NCI-H748 treated with DMSO at 0.1 percent for 48 hours (cell line): ENCODE measurements around the gene ARVCF.

ENCODE experiments used
- DNase-seq: peaks from one replicate; lab custom pipeline; 2025; lab: John Stamatoyannopoulos, UW

Gene ARVCF

GRCh38 chr22:19961868-19962245, 54.8 kb downstream of the ARVCF start:
- DNase-seq = no peak

GRCh38 chr22:19961201-19961580, 55.4 kb downstream of the ARVCF start:
- DNase-seq = no peak

GRCh38 chr22:19960491-19961200, 56.0 kb downstream of the ARVCF start:
- DNase-seq = no peak

DNA sequence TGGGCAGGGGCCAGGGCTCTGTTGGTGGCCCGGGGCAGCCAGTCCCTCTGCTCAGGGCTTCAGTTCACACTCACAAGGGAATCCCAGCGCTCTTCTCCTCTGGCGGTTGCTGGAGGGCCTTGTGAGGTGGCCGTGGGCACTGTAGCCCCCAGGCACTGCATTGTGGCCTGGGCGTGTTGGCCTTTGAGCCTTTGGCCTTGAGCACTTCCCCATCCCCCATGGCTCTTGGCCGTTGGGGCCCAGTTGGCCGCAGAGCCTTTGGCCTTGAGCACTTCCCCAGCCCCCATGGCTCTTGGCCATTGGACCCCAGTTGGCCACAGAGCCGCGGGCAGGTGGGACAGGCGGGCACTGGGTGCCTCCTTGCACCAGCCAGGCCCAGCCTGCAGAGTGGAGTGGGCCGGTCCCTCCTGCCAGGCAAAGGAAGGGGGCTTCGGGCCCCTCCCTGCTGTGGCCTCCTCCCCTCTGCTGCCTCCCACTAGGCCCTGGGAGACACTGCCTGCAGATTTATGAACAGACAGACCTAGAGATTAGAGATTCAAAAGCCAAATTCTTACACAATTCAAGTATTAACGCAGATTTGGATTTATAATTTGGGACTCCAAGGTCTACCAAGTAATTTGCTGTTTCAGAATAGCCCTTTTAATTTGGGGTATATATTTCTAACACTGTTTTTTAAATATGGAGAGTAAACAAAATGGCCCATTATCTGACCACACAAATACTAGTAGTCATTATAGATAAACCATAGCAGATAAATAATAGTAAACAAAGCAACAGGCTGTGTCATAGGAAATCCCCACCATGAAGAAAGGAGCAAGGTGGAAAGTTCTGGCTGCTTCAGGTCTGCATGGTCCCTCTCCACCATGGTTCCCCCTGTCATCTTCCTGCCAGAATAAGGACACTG, 56.8 kb downstream of the ARVCF start:
- DNase-seq = no peak

GRCh38 chr22:19959043-19959586, 57.5 kb downstream of the ARVCF start:
- DNase-seq = peak; percentile 9

- DNase-seq = no peak
Measured at GRCh38 chr22:19958083-19959042, 58.3 kb downstream of the ARVCF start.

DNA sequence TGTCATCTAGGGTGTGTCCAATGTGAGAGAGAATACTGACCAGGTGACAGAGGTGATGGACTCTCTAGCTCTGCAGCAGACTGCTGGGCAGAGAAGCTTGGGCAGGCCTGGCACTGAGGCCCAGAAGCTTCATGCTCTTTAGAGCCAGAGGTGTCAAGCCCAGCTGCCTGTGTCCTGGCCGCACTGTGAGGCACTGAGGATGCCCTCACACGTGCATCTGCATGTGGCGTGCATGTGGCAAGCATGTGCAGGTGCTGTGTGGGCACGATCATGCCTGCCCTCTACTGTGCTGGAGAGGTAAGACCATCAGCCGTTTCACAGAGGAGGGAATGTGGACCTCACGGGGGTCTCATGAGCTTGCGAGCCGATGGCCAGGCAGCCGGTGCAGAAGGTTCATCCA, 59.2 kb downstream of the ARVCF start:
- DNase-seq = no peak

DNA sequence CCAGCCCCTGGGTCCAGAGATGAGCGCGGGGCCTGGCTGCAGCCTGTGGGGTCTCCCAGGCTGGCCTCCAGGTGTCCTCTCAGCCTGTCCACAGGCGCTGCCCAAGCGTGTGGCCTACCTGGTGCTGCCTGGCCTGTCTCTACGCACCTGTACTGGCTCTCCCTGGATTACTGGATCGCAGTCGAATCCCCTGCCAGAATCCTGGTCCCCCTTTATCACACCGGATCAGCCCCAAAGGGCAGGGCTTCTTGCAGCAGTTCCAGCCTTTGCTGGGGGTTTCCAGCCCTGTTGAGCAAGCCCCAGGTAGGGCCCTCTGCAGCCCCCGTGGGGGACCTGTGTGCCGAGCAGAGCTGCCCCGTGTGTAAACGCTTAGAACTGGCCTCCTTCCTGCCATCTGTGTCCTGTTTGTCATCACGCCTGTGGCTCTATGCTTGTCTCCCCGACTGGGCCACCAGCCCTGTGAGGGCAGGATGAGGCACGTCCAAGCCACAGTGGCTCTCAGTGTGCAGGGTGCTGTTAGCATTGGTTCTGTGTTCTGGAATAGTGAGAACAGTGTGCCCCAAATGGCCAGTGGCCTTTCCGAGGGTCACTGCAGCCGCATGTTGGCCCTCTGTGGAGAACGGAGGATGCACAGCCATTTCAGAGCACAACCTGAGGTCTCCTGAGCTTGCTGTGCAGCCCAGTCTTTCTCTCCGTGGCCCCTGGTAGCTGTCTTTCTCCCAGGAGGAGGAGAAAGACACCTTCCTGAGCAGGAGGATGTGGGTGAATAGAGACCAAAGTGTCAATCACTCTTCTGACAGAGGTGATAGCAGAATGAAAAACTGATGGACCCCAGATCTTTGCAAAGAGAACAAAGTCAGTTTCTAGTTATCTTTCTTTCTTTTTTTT, 61.1 kb downstream of the ARVCF start:
- DNase-seq = no peak

DNA sequence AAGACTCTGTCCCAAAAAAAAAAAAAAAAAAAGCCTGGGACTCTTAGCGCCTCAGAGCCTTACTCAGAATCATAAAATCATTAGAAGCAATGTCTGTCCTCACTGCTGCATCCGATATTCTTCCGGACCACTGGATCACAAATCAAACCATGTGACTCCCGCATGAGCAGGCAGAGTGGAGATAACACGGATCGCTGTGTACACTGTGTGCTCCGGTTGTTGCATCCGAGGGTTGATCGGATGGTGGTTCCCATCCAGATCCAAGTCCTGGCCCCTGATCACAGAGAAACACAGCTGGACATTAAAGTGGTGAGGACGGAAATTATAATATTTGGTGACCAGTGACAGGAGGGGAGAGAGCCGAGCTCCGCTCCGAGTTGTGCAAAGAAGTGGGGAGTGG, 65.3 kb downstream of the ARVCF start:
- no peak for DNase-seq

DNA sequence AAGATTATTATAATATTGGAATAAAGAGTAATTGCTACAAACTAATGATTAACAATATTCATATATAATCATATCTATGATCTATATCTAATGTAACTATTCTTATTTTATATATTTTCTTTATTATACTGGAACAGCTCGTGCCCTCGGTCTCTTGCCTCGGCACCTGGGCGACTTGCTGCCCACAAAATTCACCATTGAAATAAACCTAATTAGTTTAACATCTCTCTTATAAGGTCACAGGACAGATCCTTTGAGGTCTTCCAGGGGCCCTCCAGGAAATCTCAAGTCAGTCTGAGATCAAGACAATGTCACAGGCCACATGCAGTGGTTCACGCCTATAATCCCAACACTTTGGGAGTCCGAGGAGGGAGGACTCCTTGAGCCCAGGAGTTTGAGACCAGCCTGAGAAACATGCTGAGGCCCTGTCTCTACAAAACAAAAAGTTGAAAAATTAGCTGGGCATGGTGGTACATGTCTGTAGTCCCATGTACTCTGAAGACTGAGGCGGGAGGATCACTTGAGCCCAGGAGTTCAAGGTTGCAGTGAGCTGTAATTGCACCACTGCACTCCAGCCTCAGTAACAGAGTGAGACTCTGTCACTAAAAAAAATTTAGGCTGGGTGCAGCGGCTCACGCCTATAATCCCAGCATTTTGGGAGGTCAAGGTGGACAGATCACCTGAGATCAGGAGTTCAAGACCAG, 68.4 kb downstream of the ARVCF start:
- no peak for DNase-seq

- DNase-seq = no peak
Measured at GRCh38 chr22:19943082-19944026, 73.3 kb downstream of the ARVCF start.

DNA sequence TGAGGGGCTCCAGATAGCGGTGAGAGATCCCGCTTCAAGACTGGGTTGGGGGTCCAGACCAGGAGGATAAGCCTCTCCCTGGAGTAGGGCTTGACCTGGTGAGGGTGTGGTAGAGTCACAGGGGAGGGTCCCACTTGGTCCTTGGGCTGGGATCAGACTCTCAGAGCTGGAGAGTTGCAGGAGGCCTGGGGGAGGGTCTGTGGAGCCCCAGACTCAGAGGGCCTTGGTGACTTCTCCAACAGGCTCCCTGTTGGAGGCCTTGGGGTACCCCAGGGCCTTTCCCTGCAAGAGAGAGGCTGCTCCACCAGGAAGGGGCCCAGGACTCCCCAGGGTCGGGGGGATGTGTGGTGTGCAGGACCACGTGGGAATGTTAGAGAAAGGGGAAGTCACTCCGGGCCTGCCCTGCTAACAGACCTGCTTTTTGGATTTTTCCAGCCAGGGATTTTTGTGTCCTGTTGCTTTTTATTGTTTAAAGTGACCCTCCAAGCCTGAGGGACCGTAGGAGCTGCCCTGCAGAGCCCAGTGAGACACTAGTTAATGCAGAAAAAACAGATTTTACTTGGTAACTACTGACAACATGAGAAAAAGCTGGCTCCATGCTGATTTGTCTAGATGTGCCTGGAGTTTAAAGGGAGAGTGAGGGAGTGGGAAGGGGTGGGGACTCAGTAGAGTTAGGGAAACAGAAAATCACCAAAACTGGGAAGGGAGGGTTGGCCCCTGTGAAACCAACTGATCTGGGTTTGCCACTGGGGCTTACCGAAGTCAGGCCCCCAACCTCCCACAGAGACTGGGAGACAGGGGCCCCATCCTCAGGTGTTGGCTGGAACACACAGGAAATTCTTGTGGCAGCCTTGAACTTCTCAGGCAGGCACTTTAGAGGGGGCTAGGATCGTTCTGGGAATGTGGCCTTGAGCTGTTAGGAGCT, 74.2 kb downstream of the ARVCF start:
- DNase-seq = no peak

DNA sequence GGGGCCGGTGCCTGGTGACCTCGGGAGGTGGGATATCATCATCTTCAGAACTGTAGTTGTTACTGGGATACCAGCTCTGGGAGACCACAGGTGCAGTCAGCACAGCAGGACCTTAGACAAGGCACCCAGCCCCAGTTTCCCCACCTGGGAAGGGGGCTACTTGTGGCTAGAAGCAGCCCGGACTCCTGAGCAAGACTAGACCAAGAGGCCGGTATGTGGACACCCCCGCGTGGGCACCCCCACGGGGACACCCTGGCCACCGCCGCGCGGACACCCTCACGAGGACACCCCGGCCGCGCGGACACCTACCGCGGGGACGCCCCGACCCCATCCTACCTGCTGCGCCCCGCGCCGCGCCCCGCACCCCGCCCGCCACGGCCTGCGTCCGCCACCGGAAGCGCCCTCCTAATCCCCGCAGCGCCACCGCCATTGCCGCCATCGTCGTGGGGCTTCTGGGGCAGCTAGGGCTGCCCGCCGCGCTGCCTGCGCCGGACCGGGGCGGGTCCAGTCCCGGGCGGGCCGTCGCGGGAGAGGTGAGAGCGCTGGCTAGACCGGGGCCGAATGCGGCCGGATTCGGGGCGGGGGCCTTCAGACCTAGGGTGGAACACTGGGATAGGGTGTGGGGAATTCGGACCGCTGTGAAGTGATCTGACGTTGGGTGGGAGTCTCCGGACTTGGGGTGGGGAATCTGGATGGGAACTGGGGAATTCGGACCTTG, 75.1 kb downstream of the ARVCF start, which contains the start of the genes COMT and TXNRD2:
Gene COMT, plus strand, starts transcription at position 408 of the 718 bp plus-strand sequence. CDS start 20,755 bp downstream, outside the sequence.
Gene TXNRD2, minus strand, starts transcription at position 454 of the 718 bp plus-strand sequence. Its CDS starts 15 bp downstream, at position 439.
- no peak for DNase-seq

- DNase-seq = no peak
Measured at GRCh38 chr22:19940536-19941364, 75.9 kb downstream of the ARVCF start.

DNA sequence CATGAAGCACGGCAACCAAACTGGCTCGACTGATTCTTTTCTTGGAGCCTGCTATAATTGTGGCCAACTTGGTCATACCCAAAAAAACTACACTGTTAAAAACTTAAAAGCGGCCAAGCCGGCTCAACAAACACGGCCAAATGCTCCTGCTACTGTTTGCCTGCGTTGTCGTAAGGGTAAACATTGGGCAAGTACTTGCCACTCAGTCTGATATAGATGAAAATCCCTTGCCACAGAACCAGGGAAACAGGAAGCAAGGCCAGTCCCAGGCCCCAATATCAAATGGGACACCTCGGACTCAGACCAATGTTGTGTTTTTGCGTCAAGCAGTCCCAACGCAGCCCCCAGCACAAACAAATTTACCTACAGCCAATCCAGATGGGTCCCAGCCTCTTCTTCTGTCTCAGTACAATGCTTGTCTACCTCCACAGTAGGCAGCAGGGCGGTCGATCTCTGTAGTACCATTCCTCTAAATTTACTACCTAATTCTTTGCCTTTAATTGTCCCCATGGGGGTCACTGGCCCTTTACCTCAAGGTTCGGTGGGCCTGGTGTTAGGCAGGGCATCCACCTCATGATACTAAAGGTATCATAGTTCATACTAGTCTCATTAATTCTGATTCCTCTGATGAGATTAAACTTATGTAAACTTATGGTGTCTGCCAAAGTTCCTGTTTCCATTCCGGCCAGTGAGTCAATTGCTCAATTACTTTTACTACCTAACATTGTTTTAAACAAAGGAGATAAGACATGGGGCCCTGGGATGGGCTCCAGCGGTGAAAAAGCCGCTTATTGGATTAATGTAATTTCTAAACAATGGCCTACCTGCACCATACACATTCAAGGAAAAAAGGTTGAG, 78.8 kb downstream of the ARVCF start:
- no peak for DNase-seq
